ENCODE measurements around the gene MAMLD1. TPM values are rescaled to one million over a fixed set of nuclear protein-coding genes. Genes with fewer than 3 reads are reported as not detected.

MAMLD1 gene
- total RNA-seq, 1 experiment from 2014 or later = 5.2 TPM

DNA sequence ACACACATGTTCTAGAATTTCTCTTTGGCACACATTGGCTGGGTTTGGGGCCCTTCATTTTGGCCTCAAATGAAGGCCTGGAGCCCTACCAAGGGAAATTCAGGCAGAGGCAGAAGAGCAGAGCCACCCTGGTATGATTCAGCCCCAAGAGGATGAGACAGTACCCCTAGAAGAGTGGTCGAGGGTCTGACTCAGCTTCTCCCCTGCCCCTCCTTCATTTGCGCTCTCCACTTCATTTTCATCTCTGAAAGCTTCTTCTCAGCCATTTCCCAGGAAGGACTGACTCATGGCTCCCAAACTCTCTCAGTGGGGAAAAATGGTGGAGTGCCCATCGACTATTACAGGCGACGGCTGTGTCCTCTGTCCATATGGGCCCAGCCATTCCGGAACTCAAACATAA is 43.5 kb downstream of the MAMLD1 start:
- peak; percentile 17 for DNase-seq (ENCODE audit: low read depth)

DNA sequence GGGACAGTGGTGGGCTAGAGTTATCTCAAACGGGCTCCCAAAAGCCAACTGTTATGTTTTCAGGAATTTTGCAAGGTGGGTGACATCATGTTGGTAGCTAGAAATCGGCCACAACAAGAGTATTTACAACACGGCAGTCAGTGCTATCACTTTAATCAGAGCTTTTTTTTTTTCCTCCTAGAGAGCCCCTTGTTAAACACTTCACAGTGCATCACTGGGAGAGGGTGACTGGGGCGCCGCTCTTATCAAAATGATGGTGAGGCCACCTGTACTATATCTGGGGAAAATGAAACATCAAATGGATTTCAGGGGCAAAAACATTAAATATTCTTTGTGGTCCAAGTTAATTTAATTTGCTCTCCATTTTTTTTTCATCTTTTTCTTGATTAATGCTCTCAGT is 44.9 kb downstream of the MAMLD1 start:
- no peak for DNase-seq (ENCODE audit: low read depth)

DNA sequence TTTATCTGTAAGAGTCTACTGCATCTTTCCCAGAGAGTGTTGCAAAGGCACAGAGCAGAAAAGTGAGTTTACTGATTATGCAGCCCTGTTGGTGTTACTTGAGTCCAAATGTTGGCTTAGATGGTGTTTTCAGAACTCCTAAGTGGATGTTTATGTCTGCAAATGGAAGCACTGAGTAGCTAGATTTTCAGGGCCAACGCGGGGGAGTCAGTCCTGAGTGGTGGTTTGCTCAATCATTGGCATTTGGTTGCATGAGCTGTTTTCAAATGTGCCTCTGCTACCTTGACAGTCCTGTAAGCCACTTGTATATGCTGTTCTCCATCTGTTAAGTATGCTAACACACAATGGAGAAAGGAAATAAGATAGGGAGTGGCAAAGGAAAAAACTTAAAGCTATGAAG is 45.4 kb downstream of the MAMLD1 start:
- peak; percentile 6 for DNase-seq (ENCODE audit: low read depth)

DNA sequence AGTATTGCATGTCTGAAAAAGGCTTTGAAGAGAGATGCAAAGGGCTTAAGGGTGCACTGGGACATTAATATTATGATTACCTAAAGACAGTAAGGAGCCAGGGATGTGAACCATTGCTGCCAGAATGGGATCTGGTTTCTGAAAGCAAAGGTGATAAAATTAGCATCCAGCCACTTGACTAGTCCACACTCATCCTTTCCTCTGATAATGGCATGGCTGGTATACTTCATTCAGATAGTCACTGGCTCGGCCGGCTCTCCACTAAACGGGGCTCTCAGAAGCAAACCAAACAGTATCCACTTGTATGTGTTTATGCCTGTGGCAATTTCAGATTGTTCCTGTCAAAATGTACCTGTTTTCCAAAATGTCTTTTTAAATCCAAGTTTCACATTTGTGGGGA is 46.4 kb downstream of the MAMLD1 start:
- DNase-seq (ENCODE audit: low read depth) = no peak

DNA sequence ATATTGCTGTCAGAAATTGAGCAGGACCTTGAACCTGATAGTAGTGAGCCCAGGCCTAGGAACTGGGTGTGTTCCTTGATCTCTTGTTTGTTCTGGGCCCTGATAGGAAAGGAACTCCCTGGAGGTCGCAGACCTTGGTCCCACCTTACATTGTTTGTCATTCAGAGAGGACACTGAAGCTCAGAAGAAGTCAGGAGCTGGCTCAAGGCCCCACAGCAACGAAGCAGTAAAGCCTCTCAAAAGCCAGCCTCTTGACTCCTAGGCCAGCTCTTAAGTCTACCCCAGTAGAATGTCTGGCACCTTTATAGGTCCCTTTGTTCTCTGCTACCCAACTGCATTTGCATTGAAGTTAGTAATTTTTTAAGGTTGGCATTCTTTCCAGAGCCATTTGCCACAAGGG is 46.8 kb downstream of the MAMLD1 start:
- DNase-seq (ENCODE audit: low read depth) = no peak

DNA sequence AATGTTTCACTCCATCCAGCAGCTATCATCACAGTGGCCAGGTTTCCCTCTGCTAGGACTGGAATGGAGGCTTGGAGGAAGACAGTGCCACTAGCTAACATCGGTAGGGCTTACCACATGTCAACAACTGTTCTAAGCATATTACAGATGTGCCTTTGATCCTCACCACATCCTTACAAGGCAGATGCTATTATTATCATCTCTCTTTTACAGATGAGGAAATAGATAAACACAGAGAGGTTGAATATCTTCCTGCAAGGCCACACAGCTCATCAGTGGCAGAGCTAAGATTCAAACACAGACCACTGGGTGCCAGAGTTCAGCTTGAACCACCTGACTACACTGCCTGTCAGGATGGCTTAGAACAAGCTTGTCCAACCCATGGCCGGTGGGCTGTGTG is 47.4 kb downstream of the MAMLD1 start:
- DNase-seq (ENCODE audit: low read depth) = peak; percentile 18

DNA sequence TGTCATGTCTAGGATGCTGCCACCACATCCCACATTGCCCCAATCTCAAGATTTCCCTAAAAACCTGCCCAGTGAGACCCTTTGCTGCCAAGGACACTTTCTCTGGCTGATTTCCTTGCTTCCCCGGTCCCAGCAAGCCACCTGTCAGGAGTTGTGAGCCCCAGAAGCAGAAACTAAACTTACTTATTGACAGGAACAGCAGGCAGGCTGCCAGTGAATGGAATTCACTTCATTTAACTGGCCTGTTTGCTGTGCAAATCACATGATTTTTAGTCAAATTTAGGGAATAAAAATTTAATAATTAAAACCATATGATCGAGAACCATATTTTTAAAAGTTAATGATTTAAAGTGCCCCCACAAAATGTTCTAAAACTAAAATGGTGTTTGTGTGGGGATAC is 48.5 kb downstream of the MAMLD1 start:
- no peak for DNase-seq (ENCODE audit: low read depth)

DNA sequence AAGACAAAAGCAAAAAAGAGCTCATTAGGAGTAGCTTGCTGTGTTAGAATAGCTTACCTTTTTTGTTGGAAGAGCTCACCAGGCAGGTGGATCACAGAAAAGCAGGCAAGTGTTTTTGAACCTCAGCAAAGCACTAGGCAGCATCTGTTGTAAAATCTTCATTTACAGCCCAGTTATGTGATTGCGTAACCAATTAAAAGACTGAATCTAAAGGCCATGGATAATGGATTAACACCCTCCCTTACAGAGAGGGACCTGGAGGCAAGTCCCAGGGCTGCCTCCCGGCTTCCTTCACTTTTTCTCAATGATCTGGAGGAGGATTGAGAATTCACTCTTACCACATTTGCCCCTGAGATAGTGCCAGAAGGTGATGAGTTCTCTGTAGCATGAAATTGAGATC is 51.1 kb downstream of the MAMLD1 start:
- no peak for DNase-seq (ENCODE audit: low read depth)

DNA sequence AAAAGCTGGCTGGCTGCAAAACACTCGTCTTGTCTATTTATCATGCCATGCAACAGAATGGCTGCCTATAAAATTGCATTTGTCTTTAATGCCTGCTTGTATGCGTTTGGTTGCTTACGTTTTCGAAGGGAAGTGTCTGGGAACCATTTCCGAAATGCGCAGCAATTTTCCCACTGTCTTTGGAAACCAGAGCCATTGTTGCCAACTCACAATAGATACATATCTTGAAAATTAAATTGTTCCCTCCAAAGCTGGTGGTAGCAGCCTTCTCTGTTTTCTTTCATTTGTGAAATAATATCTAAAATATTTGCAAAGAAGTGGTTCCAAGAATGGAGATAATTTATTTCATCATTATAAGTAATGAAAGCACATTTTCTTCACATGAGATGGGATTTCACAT is 53.4 kb downstream of the MAMLD1 start:
- no peak for DNase-seq (ENCODE audit: low read depth)

DNA sequence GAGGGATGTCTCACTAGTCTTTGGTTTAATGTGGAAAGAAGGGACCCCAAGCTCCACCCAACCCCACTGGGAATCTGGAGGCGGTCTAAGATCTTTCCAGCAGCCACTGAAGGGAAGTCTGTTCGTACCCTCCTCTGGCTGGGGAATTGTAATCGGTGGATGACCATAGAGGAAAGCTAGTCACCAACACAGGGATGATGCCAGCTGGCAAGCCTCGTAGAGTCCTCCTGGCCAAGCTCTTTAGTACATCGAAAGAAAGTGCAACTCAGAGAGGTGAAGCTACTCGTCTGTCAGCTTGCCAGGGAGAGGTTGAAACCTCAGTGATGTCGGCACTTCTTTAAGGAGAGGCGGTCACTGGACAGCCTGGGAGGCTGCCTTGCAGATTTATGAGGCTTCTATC is 58.7 kb downstream of the MAMLD1 start:
- DNase-seq (ENCODE audit: low read depth) = no peak

DNA sequence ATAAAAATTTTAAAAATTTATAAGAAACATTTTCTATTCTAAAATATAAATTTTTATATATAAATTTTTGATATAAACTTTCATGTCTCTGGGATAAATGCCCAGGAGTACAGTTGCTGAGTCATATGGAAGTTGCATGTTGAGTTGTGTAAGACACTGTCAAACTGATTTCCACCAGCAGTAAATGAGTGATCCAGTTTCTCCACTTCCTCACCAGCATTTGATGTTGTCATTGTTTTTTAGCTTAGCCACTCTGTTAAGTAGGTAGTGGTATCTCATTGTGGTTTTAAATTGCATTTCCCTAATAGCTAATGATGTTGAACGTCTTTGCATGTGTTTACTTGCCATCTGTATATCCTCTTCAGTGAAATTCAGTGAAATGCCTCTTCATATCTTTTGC is 66.5 kb downstream of the MAMLD1 start:
- DNase-seq (ENCODE audit: low read depth) = peak; percentile 77

DNA sequence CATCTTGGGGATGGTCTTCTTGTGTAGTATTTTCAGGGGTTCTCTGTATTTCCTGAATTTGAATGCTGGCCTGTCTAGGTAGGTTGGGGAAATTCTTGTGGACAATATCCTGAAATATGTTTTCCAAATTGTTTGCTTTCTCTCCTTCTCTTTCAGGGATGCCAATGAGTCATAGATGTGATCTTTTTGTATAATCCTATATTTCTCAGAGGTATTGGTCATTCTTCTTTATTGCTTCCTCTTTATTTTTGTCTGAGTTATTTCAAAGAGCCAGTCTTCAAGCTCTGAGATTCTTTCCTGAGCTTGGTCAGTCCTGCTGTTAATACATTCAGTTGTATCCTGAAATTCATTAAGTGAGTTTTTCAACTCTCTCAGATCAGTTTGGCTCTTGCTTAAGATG is 73.1 kb downstream of the MAMLD1 start:
- DNase-seq (ENCODE audit: low read depth) = no peak

DNA sequence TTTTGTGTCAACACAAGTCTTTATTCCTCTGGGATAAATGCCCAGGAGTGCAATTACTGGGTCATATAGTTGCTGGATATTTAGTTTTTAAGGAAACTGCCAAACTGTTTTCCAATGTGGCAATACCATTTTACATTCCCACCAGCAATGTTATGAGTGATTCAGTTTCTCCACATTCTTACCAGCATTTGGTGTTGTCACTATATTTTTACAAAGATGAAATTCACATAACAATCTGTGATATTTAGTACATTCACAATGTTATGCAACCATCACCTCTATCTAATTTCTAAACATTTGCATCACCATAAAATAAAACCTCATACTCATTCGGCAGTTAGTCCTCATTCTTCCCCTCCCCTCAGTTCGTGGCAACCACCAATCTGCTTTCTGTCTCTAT is 75.0 kb downstream of the MAMLD1 start:
- no peak for DNase-seq (ENCODE audit: low read depth)

DNA sequence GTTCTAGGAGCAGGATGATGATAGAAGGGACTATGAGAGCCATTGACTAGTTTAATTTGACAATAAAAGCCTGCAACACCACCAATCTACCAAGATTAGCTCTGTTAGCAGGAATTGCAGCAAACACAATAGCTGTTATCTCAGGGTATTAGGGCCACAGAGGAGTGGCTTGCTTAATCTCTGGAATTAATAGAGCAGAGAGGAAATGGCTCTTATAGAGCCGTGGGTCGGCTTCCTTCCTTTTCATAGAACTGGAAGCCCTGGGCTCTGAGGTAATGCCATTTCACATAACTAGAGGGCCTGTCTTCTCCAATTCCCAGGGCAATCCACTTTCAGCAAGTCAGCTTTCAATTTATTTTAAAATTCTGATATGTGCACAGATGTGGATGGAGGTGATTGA is 83.0 kb downstream of the MAMLD1 start:
- no peak for DNase-seq (ENCODE audit: low read depth)

DNA sequence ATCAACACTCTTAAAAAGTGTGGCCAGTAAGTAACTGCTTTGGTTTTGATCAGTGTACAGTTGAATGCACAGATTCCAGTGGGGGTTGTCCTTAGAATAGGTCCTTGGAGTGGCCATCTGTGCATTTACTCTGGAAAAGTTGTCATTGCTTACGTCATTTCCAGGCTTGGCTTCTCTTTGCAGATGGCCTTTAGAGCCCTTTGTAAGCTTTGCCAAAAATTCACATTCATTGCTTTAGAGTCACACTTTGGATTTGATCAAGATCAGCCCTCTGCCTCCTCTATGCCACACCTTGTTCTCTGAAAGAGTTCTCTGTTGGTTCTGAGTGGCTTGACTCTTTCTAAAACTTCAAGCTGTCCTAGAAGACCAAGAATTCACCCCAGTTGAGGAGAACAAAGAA is 83.9 kb downstream of the MAMLD1 start:
- DNase-seq (ENCODE audit: low read depth) = peak; percentile 66

DNA sequence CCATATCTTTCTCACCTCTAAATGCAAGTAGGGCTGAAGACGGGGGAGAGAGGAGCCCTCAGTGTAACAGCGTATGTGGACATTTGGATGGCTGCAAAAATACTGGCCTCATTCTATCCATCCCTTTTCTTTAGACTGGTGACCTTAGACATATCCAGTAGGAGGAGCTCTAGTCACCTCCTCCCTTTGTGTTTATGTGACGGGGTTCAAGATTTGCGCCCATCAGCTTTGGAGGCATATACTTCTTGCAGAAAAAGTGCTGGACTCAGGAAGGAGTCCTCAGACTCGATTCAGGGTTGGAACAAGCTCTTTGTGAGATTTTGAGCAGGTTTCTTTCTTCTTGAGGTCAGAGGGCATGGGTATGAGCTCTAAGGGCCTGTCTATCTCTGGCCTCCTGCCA is 86.2 kb downstream of the MAMLD1 start:
- no peak for DNase-seq (ENCODE audit: low read depth)

DNA sequence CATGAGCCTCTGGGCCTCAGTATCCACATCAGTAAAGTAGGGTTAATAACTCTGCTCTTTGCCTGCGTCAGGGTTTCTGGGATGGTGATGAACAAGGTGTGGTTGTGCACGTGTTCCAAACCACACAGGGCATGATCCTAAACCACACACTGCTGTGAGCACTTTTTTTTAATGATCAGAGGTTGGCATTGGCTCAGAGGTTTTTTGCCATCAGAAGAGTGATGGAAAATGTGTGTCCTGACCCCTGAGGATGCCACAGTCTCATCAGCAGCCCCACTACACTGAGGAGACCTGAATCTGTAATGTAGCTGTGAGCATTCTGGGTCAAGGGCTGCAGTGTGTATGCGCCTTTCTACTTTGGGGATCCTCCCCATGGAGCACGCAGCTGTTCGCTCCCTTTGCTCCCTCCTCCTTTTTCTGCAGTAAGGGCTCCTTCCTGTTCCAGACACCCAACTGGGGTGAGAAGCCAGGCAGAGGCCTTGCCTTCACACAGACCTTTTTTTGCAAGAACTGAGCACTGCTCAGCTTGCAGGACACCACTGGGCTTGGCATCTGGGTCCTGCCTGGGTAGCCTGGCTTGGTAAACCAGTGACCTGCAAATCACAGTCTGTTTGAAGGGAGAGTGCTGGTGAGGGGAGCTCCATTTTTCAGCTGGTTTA is 87.5 kb downstream of the MAMLD1 start:
- DNase-seq (ENCODE audit: low read depth) = no peak

DNA sequence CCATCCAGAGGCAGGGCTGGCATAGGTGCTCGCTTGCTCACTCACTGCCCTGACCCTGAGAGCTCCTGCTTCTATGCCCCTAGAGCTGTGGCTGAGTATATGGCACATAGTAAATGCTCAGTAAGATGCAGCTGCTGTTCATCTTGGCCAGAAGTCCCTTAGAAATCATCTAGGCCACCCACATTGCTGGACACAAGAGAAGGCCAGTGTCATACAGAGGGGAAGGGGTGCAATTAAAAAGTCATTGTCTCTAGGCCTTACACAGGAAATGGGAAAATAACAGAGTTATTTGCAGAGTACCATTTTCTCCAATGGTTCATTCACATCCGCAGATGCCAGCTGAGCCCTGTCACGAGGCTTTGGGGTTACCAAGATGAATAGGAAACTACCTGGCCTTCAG is 88.8 kb downstream of the MAMLD1 start:
- no peak for DNase-seq (ENCODE audit: low read depth)

DNA sequence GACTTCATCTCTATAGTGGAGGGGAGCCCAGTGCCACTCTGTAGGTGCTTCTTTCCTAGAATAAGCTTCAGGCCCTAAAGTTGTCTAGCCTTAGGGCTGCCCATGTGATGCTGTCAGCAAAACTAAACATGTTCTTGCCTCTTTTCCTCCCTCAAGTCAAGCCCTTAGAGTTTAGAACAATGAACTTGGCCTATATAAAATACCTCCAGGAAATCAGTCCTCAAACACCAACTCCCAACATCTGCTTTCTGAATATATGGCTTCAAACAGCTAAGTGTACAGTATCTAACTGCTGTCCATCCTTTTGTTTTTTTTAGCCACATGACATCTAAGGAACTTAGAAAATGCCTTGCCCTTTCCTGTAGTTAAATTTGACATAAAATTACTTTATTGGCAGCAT is 91.0 kb downstream of the MAMLD1 start:
- DNase-seq (ENCODE audit: low read depth) = no peak

DNA sequence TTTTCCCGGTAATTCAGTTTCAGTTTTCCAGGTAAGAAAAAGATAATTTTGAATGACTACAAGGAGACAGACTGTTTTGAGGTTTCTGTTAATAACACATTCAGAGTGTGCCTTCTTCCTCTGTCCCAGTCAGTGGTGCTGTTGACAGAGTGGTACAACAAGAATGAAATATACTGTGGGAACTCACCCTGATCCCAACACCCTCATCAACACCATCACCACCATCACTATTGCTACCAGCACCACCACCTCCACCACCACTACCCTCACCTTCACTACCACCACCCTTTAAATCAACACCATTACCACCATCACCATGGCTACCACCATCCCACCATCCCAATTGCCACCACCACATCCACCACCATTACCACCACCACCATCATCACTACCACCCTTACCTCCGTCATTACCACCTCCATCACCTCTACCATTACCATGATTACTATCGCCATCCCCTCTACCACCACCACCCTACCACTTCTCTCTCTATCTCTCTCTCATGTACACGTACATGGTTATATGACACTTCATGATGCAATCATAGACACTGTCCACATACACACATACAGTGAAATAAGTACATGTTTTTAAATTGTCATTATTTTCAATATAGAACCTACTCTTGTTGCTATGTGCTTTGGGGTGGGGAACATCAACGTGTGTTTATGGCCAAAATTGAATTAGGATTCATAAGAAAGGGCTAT is 91.5 kb downstream of the MAMLD1 start:
- DNase-seq (ENCODE audit: low read depth) = no peak

DNA sequence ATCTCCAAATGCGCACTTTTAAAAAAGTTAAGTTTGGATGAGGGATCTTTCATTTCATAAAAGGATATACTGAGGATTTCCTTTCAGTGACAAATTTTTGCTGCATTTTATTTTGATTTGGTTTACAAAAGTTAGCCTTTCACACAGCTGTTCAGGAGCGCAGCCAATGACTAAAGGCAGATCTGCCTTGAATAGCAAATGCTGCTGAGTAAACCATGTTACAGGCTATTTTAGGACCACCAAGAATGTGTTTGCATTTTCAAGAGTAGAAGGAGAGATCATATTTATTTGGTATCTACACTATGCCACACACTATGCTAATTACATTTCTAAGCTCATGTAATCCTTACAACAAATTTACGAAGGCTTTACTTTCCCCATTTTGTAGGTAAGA is 92.1 kb downstream of the MAMLD1 start:
- no peak for DNase-seq (ENCODE audit: low read depth)

DNA sequence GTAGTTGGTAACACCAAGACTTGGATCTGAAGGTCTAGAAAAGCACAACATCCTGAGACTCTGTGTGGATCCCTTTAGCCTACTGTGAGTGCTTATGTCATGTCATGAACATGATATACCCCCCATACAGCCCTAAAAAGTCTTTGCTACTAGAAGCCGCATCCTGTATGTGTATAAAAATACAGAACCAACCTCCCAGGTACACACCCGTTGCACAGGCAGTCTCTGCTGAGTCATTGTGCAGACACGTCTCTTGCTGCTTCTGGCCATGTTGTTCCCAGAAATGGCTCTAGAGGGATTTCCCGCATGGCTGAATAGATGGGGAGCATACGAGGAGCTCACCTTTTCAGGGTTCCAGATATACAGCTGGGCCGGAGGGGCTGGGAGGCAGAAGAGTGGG is 93.3 kb downstream of the MAMLD1 start:
- DNase-seq (ENCODE audit: low read depth) = peak; percentile 18

DNA sequence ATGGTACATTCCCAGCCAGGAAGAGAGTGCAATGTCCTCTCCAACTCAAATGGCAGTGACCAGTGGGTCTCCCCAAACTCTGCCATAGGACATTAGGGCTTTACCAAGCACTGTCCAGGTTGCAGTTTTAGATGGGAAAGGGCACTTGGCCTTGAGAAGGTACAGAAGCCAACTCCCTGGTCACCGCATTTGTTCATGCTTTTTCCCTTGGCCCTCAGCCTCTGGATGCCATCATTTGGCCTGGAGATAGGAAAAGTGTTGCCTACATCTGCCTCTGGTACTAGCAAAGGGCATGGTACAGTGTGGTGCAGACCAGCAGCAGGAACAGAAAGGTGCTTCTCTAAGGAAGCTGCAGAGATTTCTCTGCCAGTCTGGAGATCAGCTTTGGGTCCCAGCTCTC is 93.8 kb downstream of the MAMLD1 start:
- no peak for DNase-seq (ENCODE audit: low read depth)

DNA sequence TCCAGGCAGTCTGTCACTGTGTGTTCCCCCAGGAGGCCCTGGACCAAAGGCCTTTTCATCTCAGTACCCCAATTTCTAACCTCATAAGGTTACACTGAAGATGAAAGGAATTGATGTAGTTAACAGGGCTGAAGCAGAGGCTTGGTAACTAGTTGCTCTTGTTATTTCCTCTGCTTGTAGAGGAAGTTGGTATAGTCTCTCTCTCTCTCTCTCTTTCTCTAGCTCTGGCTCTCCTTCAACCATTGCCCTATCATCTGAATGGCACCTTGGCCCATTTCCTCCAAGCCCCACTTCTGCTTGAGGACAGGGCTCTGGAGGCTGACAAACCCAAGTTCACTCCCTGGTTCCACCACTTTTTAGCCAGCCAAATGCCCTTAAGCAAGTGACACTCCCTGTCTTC is 96.1 kb downstream of the MAMLD1 start:
- no peak for DNase-seq (ENCODE audit: low read depth)

Measured in RPMI7951 (cell line).